ENCODE measurements around the gene SASH1.
"Not testable (repeated sequence)": the region's sequence is repeated elsewhere in the genome, so short reads cannot be mapped to it uniquely, and the experiment has no call there.

- TF ChIP-seq CTCF, POLR2A (IDR thresholded peaks at IDR 0.05): not testable (repeated sequence)
These were observed 243.0 kb downstream of the SASH1 start for GRCh38 chr6:148585641-148586040.
